Glutamatergic neuron (in vitro differentiated cells): ENCODE results near the gene SLIT3. TPM values are rescaled to one million over a fixed set of nuclear protein-coding genes. Genes with fewer than 3 reads are reported as not detected.

Source experiments
- DNase-seq: peaks from one replicate; pipeline ENCODE4 v3.0.0; 2022
- H3K27ac Mint-ChIP-seq: one replicate; pipeline ENCODE4 v1.8.0; 2020; ENCODE audit warnings: mild to moderate bottlenecking, mixed read lengths, inconsistent platforms; ENCODE audit not compliant: unreplicated experiment
- H3K27me3 Mint-ChIP-seq: one replicate; pipeline ENCODE4 v1.8.0; 2020; ENCODE audit warnings: mild to moderate bottlenecking, moderate library complexity, mixed read lengths, inconsistent platforms; ENCODE audit not compliant: unreplicated experiment
- H3K36me3 Mint-ChIP-seq: one replicate; pipeline ENCODE4 v1.8.0; 2020; ENCODE audit warnings: mild to moderate bottlenecking, mixed read lengths, inconsistent platforms; ENCODE audit not compliant: unreplicated experiment
- H3K4me1 Mint-ChIP-seq: one replicate; pipeline ENCODE4 v1.8.0; 2020; ENCODE audit warnings: mild to moderate bottlenecking, low read depth, mixed read lengths, inconsistent platforms; ENCODE audit not compliant: unreplicated experiment
- H3K4me3 Mint-ChIP-seq: one replicate; pipeline ENCODE4 v1.8.0; 2020; ENCODE audit warnings: mild to moderate bottlenecking, mixed read lengths, inconsistent platforms; ENCODE audit not compliant: unreplicated experiment
- H3K9me3 Mint-ChIP-seq: one replicate; pipeline ENCODE4 v1.8.0; 2020; ENCODE audit warnings: mild to moderate bottlenecking, moderate library complexity, mixed read lengths, inconsistent platforms; ENCODE audit not compliant: unreplicated experiment
- CTCF ChIP-seq: fragments of 200-600 bp; sonication (generic); IDR thresholded peaks from one replicate; pipeline ENCODE4 v1.5.0; 2021; ENCODE audit not compliant: partially characterized antibody, unreplicated experiment
- total RNA-seq: library from RNA; stranded (reverse); fragmentation: NEBNext Ultra II Directional; extraction: Animal tissue kit (Norgen Biotek cat#: 25700); gene quantifications from one replicate; pipeline ENCODE4 v1.2.1, GENCODE V29; 2021; ENCODE audit not compliant: unreplicated experiment

The SLIT3 gene
- total RNA-seq, 1 donor from 2014 or later, result 11.5 TPM

GRCh38 chr5:169029037-169029436 is 271.9 kb downstream of the SLIT3 start:
- Mint-ChIP-seq H3K36me3 (no peaks in the 10 kb centered on the region), H3K27ac (no peak overlapping the region), H3K4me1 (no peaks in the 10 kb centered on the region), H3K9me3 (no peaks in the 10 kb centered on the region), H3K27me3 (no peaks in the 10 kb centered on the region), H3K4me3 (no peak overlapping the region)
- no peak for DNase-seq
- TF ChIP-seq CTCF, result no peak

- no peak for TF ChIP-seq CTCF
- Mint-ChIP-seq H3K4me1 (no peaks in the 10 kb centered on the region), H3K9me3 (no peaks in the 10 kb centered on the region), H3K36me3 (no peaks in the 10 kb centered on the region), H3K4me3 (no peak overlapping the region), H3K27me3 (no peaks in the 10 kb centered on the region), H3K27ac (peak overlapping the region; percentile 9)
- DNase-seq, result no peak
Measured at GRCh38 chr5:169027501-169028061, 273.4 kb downstream of the SLIT3 start.

GRCh38 chr5:169025491-169025890 is 275.4 kb downstream of the SLIT3 start:
- H3K27me3 Mint-ChIP-seq, result no peaks in the 10 kb centered on the region
- H3K9me3 Mint-ChIP-seq, result no peaks in the 10 kb centered on the region
- H3K36me3 Mint-ChIP-seq, result no peaks in the 10 kb centered on the region
- no peak for DNase-seq
- no peak for TF ChIP-seq CTCF
- H3K4me1 Mint-ChIP-seq, result no peaks in the 10 kb centered on the region
- H3K4me3 Mint-ChIP-seq, result no peak overlapping the region
- no peak overlapping the region for H3K27ac Mint-ChIP-seq

- no peak overlapping the region for H3K27ac Mint-ChIP-seq
Measured at GRCh38 chr5:169024421-169024820, 276.5 kb downstream of the SLIT3 start.

More at GRCh38 chr5:169024421-169024820, 276.5 kb downstream of the SLIT3 start:
- TF ChIP-seq CTCF, result no peak
- H3K4me1 Mint-ChIP-seq, result no peaks in the 10 kb centered on the region
- no peak overlapping the region for H3K4me3 Mint-ChIP-seq
- H3K36me3 Mint-ChIP-seq, result no peaks in the 10 kb centered on the region
- H3K9me3 Mint-ChIP-seq, result no peaks in the 10 kb centered on the region
- no peak for DNase-seq
- no peaks in the 10 kb centered on the region for H3K27me3 Mint-ChIP-seq
